Measurements from ENCODE around the gene NALCN.

GRCh38 chr13:101082441-101082840 lies 333.9 kb downstream of the NALCN start:
- TF ChIP-seq CTCF (conservative IDR thresholded peaks at IDR 0.05 in 1 of 2, IDR thresholded peaks at IDR 0.05 in 1 of 2; ENCODE audit: extremely low read depth in 1 of 2, insufficient read depth in 1 of 2, low read depth in 1 of 2, low read length in 2 of 2), result no peak
- no peak for TF ChIP-seq EZH2 (IDR thresholded peaks at IDR 0.05; ENCODE audit: borderline replicate concordance, low read length)

Data from mammary epithelial cell (primary cell).